HepG2 (cell line): Measurements from ENCODE around the gene TK1. TPM values are rescaled to one million over a fixed set of nuclear protein-coding genes. Genes with fewer than 3 reads are reported as not detected.

Experiments used
- GPN1 ChIP-seq: sonication (generic); formaldehyde crosslinking; IDR thresholded peaks from 2 replicates; pipeline ENCODE4 v1.5.1; 2020; ENCODE audit warnings: missing genetic modification reagents, borderline replicate concordance
- HNF4A ChIP-seq: sonication (generic); formaldehyde crosslinking; IDR thresholded peaks from 2 replicates; pipeline ENCODE4 v1.4.0; 2020; ENCODE audit warnings: missing genetic modification reagents
- HOXA3 ChIP-seq: sonication (generic); formaldehyde crosslinking; IDR thresholded peaks from 2 replicates; pipeline ENCODE4 v1.5.0; 2020; ENCODE audit warnings: missing genetic modification reagents
- IRF2 ChIP-seq: IDR thresholded peaks from 2 replicates; pipeline ENCODE4 v1.6.1; 2018; ENCODE audit warnings: missing genetic modification reagents, missing compliant biosample characterization
- PATZ1 ChIP-seq: sonication (generic); formaldehyde crosslinking; IDR thresholded peaks from 2 replicates; pipeline ENCODE4 v1.4.0; 2020; ENCODE audit warnings: missing genetic modification reagents
- RBAK ChIP-seq: sonication (generic); formaldehyde crosslinking; IDR thresholded peaks from 2 replicates; pipeline ENCODE4 v1.5.1; 2020; ENCODE audit warnings: mild to moderate bottlenecking, missing genetic modification reagents
- RXRB ChIP-seq: IDR thresholded peaks from 2 replicates; pipeline ENCODE4 v1.6.1; 2016; ENCODE audit warnings: borderline replicate concordance, missing genetic modification reagents, missing compliant biosample characterization
- UBTF ChIP-seq: sonication (generic); formaldehyde crosslinking; IDR thresholded peaks from 2 replicates; pipeline ENCODE4 v1.4.0; 2020; ENCODE audit warnings: mild to moderate bottlenecking, missing genetic modification reagents
- ZNF670 ChIP-seq: sonication (generic); formaldehyde crosslinking; IDR thresholded peaks from 2 replicates; pipeline ENCODE4 v1.8.0; 2022; ENCODE audit warnings: mild to moderate bottlenecking, missing genetic modification reagents, borderline replicate concordance
- polyA plus RNA-seq, 8 experiments: library from polyadenylated mRNA; depleted of rRNA in 3 of 8; stranded (reverse) in 7 of 8; unstranded in 1 of 8; fragments of >200 nt; fragmentation: Illumina TruSeq in 4 of 8; extraction: Trizol in 4 of 8; gene quantifications; 2 replicates each; pipeline versions ENCODE4 v1.2.1 to v1.2.3, GENCODE V29; 2011 to 2016; ENCODE audit warnings: low read depth in 4 of 8, missing spikeins in 1 of 8, mixed read lengths in 1 of 8; ENCODE audit not compliant: insufficient read depth in 1 of 8
- total RNA-seq, 5 experiments: library from RNA; depleted of rRNA; stranded (reverse); fragments of >200 nt; fragmentation: Illumina TruSeq; extraction: Trizol; gene quantifications; 2 replicates each; pipeline ENCODE4 v1.2.3, GENCODE V29; 2016; ENCODE audit warnings: low read depth in 1 of 5
- TF ChIP-seq, protein P1 (sequence below), 2 experiments: sonication (generic) in 1 of 2; formaldehyde crosslinking in 1 of 2; IDR thresholded peaks; 2 replicates each; pipeline versions ENCODE4 v1.6.1 to v1.9.0; 2014 to 2022; ENCODE audit warnings: antibody characterized with exemption in 1 of 2, borderline replicate concordance in 1 of 2, inconsistent platforms in 1 of 2, low read depth in 1 of 2, missing genetic modification reagents in 1 of 2
- TF ChIP-seq, protein P2 (sequence below): sonication (generic); formaldehyde crosslinking; IDR thresholded peaks from 2 replicates; pipeline ENCODE4 v1.8.0; 2022; ENCODE audit warnings: missing genetic modification reagents, mild to moderate bottlenecking, moderate library complexity, borderline replicate concordance
- TF ChIP-seq, protein P3 (sequence below): sonication (generic); formaldehyde crosslinking; IDR thresholded peaks from 2 replicates; pipeline ENCODE4 v1.4.0; 2020; ENCODE audit warnings: missing genetic modification reagents

The TK1 gene
- total and polyA plus RNA-seq, 2 of the 13 experiments (the other 11 are each of a cell fraction or from before 2014, with no cell fraction given): 45.0 to 96.0 TPM

GRCh38 chr17:78144147-78144719 lies 42.6 kb downstream of the TK1 start (continued):
- TF ChIP-seq UBTF (CRISPR knock-in tag): peak; percentile 53; the same call in 1 of the 2 replicates
- 0 out of 2 replicates have a peak, but pooled peaks have one; percentile 17 for TF ChIP-seq HNF4A
- TF ChIP-seq, protein P1, sequence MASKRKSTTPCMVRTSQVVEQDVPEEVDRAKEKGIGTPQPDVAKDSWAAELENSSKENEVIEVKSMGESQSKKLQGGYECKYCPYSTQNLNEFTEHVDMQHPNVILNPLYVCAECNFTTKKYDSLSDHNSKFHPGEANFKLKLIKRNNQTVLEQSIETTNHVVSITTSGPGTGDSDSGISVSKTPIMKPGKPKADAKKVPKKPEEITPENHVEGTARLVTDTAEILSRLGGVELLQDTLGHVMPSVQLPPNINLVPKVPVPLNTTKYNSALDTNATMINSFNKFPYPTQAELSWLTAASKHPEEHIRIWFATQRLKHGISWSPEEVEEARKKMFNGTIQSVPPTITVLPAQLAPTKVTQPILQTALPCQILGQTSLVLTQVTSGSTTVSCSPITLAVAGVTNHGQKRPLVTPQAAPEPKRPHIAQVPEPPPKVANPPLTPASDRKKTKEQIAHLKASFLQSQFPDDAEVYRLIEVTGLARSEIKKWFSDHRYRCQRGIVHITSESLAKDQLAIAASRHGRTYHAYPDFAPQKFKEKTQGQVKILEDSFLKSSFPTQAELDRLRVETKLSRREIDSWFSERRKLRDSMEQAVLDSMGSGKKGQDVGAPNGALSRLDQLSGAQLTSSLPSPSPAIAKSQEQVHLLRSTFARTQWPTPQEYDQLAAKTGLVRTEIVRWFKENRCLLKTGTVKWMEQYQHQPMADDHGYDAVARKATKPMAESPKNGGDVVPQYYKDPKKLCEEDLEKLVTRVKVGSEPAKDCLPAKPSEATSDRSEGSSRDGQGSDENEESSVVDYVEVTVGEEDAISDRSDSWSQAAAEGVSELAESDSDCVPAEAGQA (IDR thresholded peaks at IDR 0.05; ENCODE audit: low read depth): no peak
- TF ChIP-seq, protein P1 (CRISPR knock-in tag; IDR thresholded peaks at IDR 0.05; ENCODE audit: borderline replicate concordance): no peak
- 0 out of 2 replicates have a peak, but pooled peaks have one; percentile 34 for TF ChIP-seq IRF2 (CRISPR knock-in tag)
- TF ChIP-seq HOXA3 (CRISPR knock-in tag): peak; percentile 35; the same call in 1 of the 2 replicates
- TF ChIP-seq GPN1 (CRISPR knock-in tag): no peak
- no peak for TF ChIP-seq PATZ1 (CRISPR knock-in tag)
- TF ChIP-seq RXRB: 0 out of 2 replicates have a peak, but pooled peaks have one; percentile 27
- no peak for TF ChIP-seq RBAK (CRISPR knock-in tag)
- TF ChIP-seq ZNF670 (CRISPR knock-in tag): no peak
- TF ChIP-seq, protein P2, sequence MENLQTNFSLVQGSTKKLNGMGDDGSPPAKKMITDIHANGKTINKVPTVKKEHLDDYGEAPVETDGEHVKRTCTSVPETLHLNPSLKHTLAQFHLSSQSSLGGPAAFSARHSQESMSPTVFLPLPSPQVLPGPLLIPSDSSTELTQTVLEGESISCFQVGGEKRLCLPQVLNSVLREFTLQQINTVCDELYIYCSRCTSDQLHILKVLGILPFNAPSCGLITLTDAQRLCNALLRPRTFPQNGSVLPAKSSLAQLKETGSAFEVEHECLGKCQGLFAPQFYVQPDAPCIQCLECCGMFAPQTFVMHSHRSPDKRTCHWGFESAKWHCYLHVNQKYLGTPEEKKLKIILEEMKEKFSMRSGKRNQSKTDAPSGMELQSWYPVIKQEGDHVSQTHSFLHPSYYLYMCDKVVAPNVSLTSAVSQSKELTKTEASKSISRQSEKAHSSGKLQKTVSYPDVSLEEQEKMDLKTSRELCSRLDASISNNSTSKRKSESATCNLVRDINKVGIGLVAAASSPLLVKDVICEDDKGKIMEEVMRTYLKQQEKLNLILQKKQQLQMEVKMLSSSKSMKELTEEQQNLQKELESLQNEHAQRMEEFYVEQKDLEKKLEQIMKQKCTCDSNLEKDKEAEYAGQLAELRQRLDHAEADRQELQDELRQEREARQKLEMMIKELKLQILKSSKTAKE (CRISPR knock-in tag): no peak
- TF ChIP-seq, protein P3, sequence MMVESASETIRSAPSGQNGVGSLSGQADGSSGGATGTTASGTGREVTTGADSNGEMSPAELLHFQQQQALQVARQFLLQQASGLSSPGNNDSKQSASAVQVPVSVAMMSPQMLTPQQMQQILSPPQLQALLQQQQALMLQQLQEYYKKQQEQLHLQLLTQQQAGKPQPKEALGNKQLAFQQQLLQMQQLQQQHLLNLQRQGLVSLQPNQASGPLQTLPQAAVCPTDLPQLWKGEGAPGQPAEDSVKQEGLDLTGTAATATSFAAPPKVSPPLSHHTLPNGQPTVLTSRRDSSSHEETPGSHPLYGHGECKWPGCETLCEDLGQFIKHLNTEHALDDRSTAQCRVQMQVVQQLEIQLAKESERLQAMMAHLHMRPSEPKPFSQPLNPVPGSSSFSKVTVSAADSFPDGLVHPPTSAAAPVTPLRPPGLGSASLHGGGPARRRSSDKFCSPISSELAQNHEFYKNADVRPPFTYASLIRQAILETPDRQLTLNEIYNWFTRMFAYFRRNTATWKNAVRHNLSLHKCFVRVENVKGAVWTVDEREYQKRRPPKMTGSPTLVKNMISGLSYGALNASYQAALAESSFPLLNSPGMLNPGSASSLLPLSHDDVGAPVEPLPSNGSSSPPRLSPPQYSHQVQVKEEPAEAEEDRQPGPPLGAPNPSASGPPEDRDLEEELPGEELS (CRISPR knock-in tag): no peak
